SK-N-SH (cell line): ENCODE data around the gene PIGN. TPM values are rescaled to one million over a fixed set of nuclear protein-coding genes. Genes with fewer than 3 reads are reported as not detected.

Source experiments
- CTCF ChIA-PET: fragments of 300-600, 350-600 bp; formaldehyde crosslinking; extraction: SDS; loops from one replicate; lab custom pipeline; 2021; lab: Yijun Ruan, JAX
- POLR2A ChIA-PET: fragments of 350-600 bp; sonication (Branson Sonifier 250); formaldehyde crosslinking; extraction: SDS; loops from one replicate; lab custom pipeline; 2020; ENCODE audit warnings: antibody characterized with exemption, inconsistent platforms; lab: Yijun Ruan, JAX
- DNase-seq: peaks from one replicate; pipeline ENCODE4 v3.0.0; 2012
- H2AFZ ChIP-seq: fragments of 200-600 bp; sonication (generic); 2 replicates; pipeline ENCODE4 v1.8.1; 2016; ENCODE audit warnings: antibody characterized with exemption, mild to moderate bottlenecking, low read depth
- H3F3A ChIP-seq: fragments of 200-600 bp; sonication (generic); replicated peaks from 2 replicates; pipeline ENCODE3; 2016; ENCODE audit warnings: antibody characterized with exemption, mild to moderate bottlenecking; ENCODE audit not compliant: insufficient read depth
- H3K27ac ChIP-seq, 2 experiments: fragments of 200-500 bp in 1 of 2; fragments of 200-600 bp in 1 of 2; sonication (Bioruptor generic) in 1 of 2; sonication (generic), shearing (Covaris generic) in 1 of 2; 2 replicates each; pipeline versions ENCODE4 v1.5.1 to v1.6.1; 2014 to 2016; ENCODE audit warnings: low read depth in 2 of 2, inconsistent platforms in 1 of 2, low read length in 1 of 2, mild to moderate bottlenecking in 1 of 2, mixed read lengths in 1 of 2
- H3K27me3 ChIP-seq: fragments of 200-600 bp; sonication (generic), shearing (Covaris generic); 2 replicates; pipeline ENCODE4 v1.6.1; 2016; ENCODE audit warnings: mixed run types; ENCODE audit not compliant: insufficient read depth
- H3K36me3 ChIP-seq, 2 experiments: fragments of 200-500 bp in 1 of 2; fragments of 200-600 bp in 1 of 2; sonication (Bioruptor generic) in 1 of 2; sonication (generic) in 1 of 2; replicated peaks in 1 of 2; 2 replicates each; pipeline versions ENCODE3 to v1.5.1; 2014 to 2016; ENCODE audit warnings: low read length in 1 of 2, mild to moderate bottlenecking in 1 of 2; ENCODE audit not compliant: insufficient read depth in 2 of 2, control insufficient read depth in 1 of 2
- H3K4me1 ChIP-seq, 2 experiments: fragments of 200-500 bp in 1 of 2; fragments of 200-600 bp in 1 of 2; sonication (Bioruptor generic) in 1 of 2; sonication (generic), shearing (Covaris generic) in 1 of 2; 2 replicates each; pipeline versions ENCODE4 v1.5.1 to v1.6.1; 2014 to 2016; ENCODE audit warnings: low read depth in 1 of 2, low read length in 1 of 2, mixed run types in 1 of 2; ENCODE audit not compliant: insufficient read depth in 2 of 2, control insufficient read depth in 1 of 2
- H3K4me2 ChIP-seq: fragments of 200-600 bp; sonication (generic), shearing (Covaris generic); 2 replicates; pipeline ENCODE4 v1.6.1; 2017; ENCODE audit warnings: mixed run types
- H3K4me3 ChIP-seq, 2 experiments: fragments of 200-500 bp in 1 of 2; fragments of 200-600 bp in 1 of 2; sonication (Bioruptor generic) in 1 of 2; sonication (generic), shearing (Covaris generic) in 1 of 2; 2 replicates each; pipeline versions ENCODE4 v1.5.1 to v1.8.1; 2014 to 2016; ENCODE audit warnings: low read depth in 2 of 2, inconsistent platforms in 1 of 2, low read length in 1 of 2, mild to moderate bottlenecking in 1 of 2, mixed read lengths in 1 of 2, moderate library complexity in 1 of 2
- H3K79me2 ChIP-seq: fragments of 200-600 bp; sonication (generic); 2 replicates; pipeline ENCODE4 v1.8.1; 2017; ENCODE audit warnings: mild to moderate bottlenecking; ENCODE audit not compliant: insufficient read depth
- H3K9ac ChIP-seq: fragments of 200-600 bp; sonication (generic); 2 replicates; pipeline ENCODE4 v1.6.1; 2017; ENCODE audit warnings: mixed run types
- H3K9me2 ChIP-seq: fragments of 200-600 bp; sonication (generic); 2 replicates; pipeline ENCODE4 v1.6.1; 2017; ENCODE audit warnings: mixed run types
- H3K9me3 ChIP-seq: fragments of 200-600 bp; sonication (generic); 2 replicates; pipeline ENCODE4 v1.6.1; 2017; ENCODE audit warnings: mixed run types, mild to moderate bottlenecking, moderate library complexity
- H4K20me1 ChIP-seq: fragments of 200-600 bp; sonication (generic); 2 replicates; pipeline ENCODE4 v1.6.1; 2017; ENCODE audit warnings: mild to moderate bottlenecking, mixed run types; ENCODE audit not compliant: insufficient read depth
- CHD2 ChIP-seq: fragments of 150-350 bp; IDR thresholded peaks from 2 replicates; pipeline ENCODE4 v1.6.1; 2018; ENCODE audit warnings: low read length; ENCODE audit not compliant: partially characterized antibody
- CTCF ChIP-seq: fragments of 200-600 bp; sonication (generic); IDR thresholded peaks from 2 replicates; pipeline ENCODE4 v1.6.1; 2017; ENCODE audit warnings: antibody characterized with exemption, mild to moderate bottlenecking, moderate library complexity
- EZH2phosphoT487 ChIP-seq: fragments of 200-600 bp; sonication (generic); IDR thresholded peaks from 2 replicates; pipeline ENCODE4 v1.6.1; 2017; ENCODE audit warnings: low read depth, mixed run types, mild to moderate bottlenecking, antibody characterized with exemption, moderate library complexity, borderline replicate concordance
- FOSL2 ChIP-seq: IDR thresholded peaks from 2 replicates; pipeline ENCODE4 v1.4.0; 2012; ENCODE audit warnings: low read depth, mild to moderate bottlenecking, moderate library complexity, borderline replicate concordance
- FOXJ3 ChIP-seq: sonication (generic); formaldehyde crosslinking; IDR thresholded peaks from 2 replicates; pipeline ENCODE4 v1.5.1; 2020; ENCODE audit warnings: mild to moderate bottlenecking, missing genetic modification reagents
- GABPA ChIP-seq: IDR thresholded peaks from 2 replicates; pipeline ENCODE4 v1.4.0; 2012; ENCODE audit warnings: low read depth, mild to moderate bottlenecking
- GATA2 ChIP-seq: sonication (generic); formaldehyde crosslinking; IDR thresholded peaks from 2 replicates; pipeline ENCODE4 v1.5.0; 2020; ENCODE audit warnings: mild to moderate bottlenecking, missing genetic modification reagents
- JUND ChIP-seq: IDR thresholded peaks from 2 replicates; pipeline ENCODE4 v1.4.0; 2012
- MEF2A ChIP-seq: IDR thresholded peaks from 2 replicates; pipeline ENCODE4 v1.4.0; 2012; ENCODE audit warnings: low read depth, borderline replicate concordance
- NFIC ChIP-seq: IDR thresholded peaks from 2 replicates; pipeline ENCODE4 v1.4.0; 2012; ENCODE audit warnings: borderline replicate concordance
- PBX3 ChIP-seq: IDR thresholded peaks from 2 replicates; pipeline ENCODE4; 2012
- RCOR1 ChIP-seq: fragments of 150-350 bp; IDR thresholded peaks from 2 replicates; pipeline ENCODE4 v1.6.1; 2017; ENCODE audit warnings: antibody characterized with exemption, low read length
- RFX5 ChIP-seq: IDR thresholded peaks from 2 replicates; pipeline ENCODE4 v1.6.1; 2012; ENCODE audit warnings: mild to moderate bottlenecking, improper control_type of control experiment, low read length
- RXRA ChIP-seq: IDR thresholded peaks from 2 replicates; pipeline ENCODE4 v1.4.0; 2012; ENCODE audit warnings: low read depth, mild to moderate bottlenecking, borderline replicate concordance
- TAF1 ChIP-seq: IDR thresholded peaks from 2 replicates; pipeline ENCODE4 v1.6.1; 2012; ENCODE audit warnings: low read depth, mild to moderate bottlenecking, low read length, moderate library complexity, borderline replicate concordance
- TEAD4 ChIP-seq: IDR thresholded peaks from 2 replicates; pipeline ENCODE4 v1.4.0; 2012; ENCODE audit warnings: mild to moderate bottlenecking, borderline replicate concordance; ENCODE audit not compliant: insufficient read depth
- USF2 ChIP-seq: fragments of 150-350 bp; IDR thresholded peaks from 2 replicates; pipeline ENCODE4 v1.6.1; 2017; ENCODE audit warnings: antibody characterized with exemption, low read length, low read depth, borderline replicate concordance
- YY1 ChIP-seq: IDR thresholded peaks from 2 replicates; pipeline ENCODE4 v1.4.0; 2012; ENCODE audit warnings: low read depth, mild to moderate bottlenecking
- ZBTB33 ChIP-seq: IDR thresholded peaks from 2 replicates; pipeline ENCODE4 v1.4.0; 2012; ENCODE audit warnings: low read depth, borderline replicate concordance
- WGBS: methylation state at CpG from one replicate; pipeline ENCODE4 v1.1.6; 2017; ENCODE audit warnings: low lambda C conversion rate; 5-methylcytosine and 5-hydroxymethylcytosine counted together
- polyA plus RNA-seq, 3 experiments: library from polyadenylated mRNA; depleted of rRNA; stranded (reverse); fragments of >200 nt; gene quantifications; 2 replicates each; pipeline ENCODE4 v1.2.3, GENCODE V29; 2012

Gene PIGN
- polyA plus RNA-seq, 1 of the 3 experiments (the other 2 are of a cell fraction) = 6.1 TPM

- ChIA-PET CTCF (interaction anchor here (0.6 kb wide), 1 partner anchor 759 kb away, joined by 4 read pairs; no protein-coding TSS in a partner anchor), POLR2A (no interaction called here)
- H4K20me1 ChIP-seq = no peaks in the 10 kb centered on the region
- H2AFZ ChIP-seq = no peak overlapping the region
- no peaks in the 10 kb centered on the region for H3K36me3 ChIP-seq
- H3K4me3 ChIP-seq = no peak overlapping the region
- no peaks in the 10 kb centered on the region for H3K9me2 ChIP-seq
- no peak for DNase-seq
- no peak for TF ChIP-seq CHD2
- no peak for TF ChIP-seq FOXJ3
- TF ChIP-seq CTCF = no peak
- TF ChIP-seq MEF2A = no peak
- TF ChIP-seq JUND = no peak
- TF ChIP-seq USF2 = no peak
- no peak for TF ChIP-seq ZBTB33
- TF ChIP-seq FOSL2 = no peak
- no peak for TF ChIP-seq RCOR1
- no peak for TF ChIP-seq RXRA
- TF ChIP-seq EZH2phosphoT487 = no peak
- TF ChIP-seq PBX3 = no peak
- TF ChIP-seq RFX5 = no peak
- TF ChIP-seq TAF1 = no peak
- no peak for TF ChIP-seq NFIC
- TF ChIP-seq GABPA = no peak
- TF ChIP-seq TEAD4 = no peak
- TF ChIP-seq YY1 = no peak
- no peak for TF ChIP-seq GATA2 (CRISPR knock-in tag)
- H3F3A ChIP-seq = no peaks in the 10 kb centered on the region
- H3K27me3 ChIP-seq = no peaks in the 10 kb centered on the region
- H3K9me3 ChIP-seq = no peaks in the 10 kb centered on the region
- H3K4me1 ChIP-seq = peaks cover 0 to 2% of the 10 kb centered on the region in 2 experiments; a peak in 1 of 4 replicates
- WGBS = 88% methylated on average over 1 of the region's 1 CpG
- H3K4me2 ChIP-seq = no peak overlapping the region
- no peaks in the 10 kb centered on the region for H3K79me2 ChIP-seq
- no peak overlapping the region for H3K27ac ChIP-seq
- no peak overlapping the region for H3K9ac ChIP-seq
These were observed 163.3 kb downstream of the PIGN start for GRCh38 chr18:62023536-62023935.
